Testis (tissue), 3 donors: ENCODE measurements around the gene JAGN1. TPM values are rescaled to one million over a fixed set of nuclear protein-coding genes. Genes with fewer than 3 reads are reported as not detected.

ENCODE experiments used
- DNase-seq: peaks from one replicate; pipeline ENCODE4 v3.0.0-alpha.2; 2019
- H3K27ac ChIP-seq, 2 donors: fragments of 200-600 bp; sonication (generic); one replicate each; pipeline ENCODE4 v1.5.1; 2019
- H3K27me3 ChIP-seq: fragments of 200-600 bp; sonication (generic); one replicate; pipeline ENCODE4 v1.5.1; 2019
- H3K36me3 ChIP-seq: fragments of 200-600 bp; sonication (generic); one replicate; pipeline ENCODE4 v1.5.1; 2017; ENCODE audit warnings: low read depth; ENCODE audit errors: missing control alignments
- H3K4me1 ChIP-seq: fragments of 200-600 bp; sonication (generic); one replicate; pipeline ENCODE4 v1.5.1; 2019
- H3K4me3 ChIP-seq, 2 donors: fragments of 200-600 bp; sonication (generic); one replicate each; pipeline ENCODE4 v1.5.1; 2017 to 2019
- H3K9me3 ChIP-seq: fragments of 200-600 bp; sonication (generic); one replicate; pipeline ENCODE4 v1.5.1; 2017
- POLR2A ChIP-seq: fragments of 450-650 bp; IDR thresholded peaks from one replicate; pipeline ENCODE4 v1.6.1; 2017; ENCODE audit warnings: antibody characterized with exemption, mild to moderate bottlenecking, moderate library complexity
- WGBS, 2 donors: methylation state at CpG; one replicate each; pipeline ENCODE4 v1.1.5; 2018; 5-methylcytosine and 5-hydroxymethylcytosine counted together
- intact Hi-C: fragments of 100-400 bp; cut with DNase I; formaldehyde crosslinking; loops from one replicate; pipeline ENCODE4 v1.15.1; 2023; ENCODE audit warnings: low total_unique reads
- polyA plus RNA-seq: library from polyadenylated mRNA; stranded (reverse); fragments of 350-450 nt; fragmentation: Illumina TruSeq; extraction: RNeasy Lipid Tissue Mini Kit (QIAGEN cat#74804); gene quantifications from one replicate; pipeline ENCODE4 v1.2.3, GENCODE V29; 2014; ENCODE audit warnings: low read depth, low replicate concordance; ENCODE audit not compliant: insufficient read depth
- total RNA-seq, 2 donors: library from RNA; depleted of rRNA; stranded (reverse); fragments of >200 nt; gene quantifications; one replicate each; pipeline ENCODE4 v1.2.3, GENCODE V29; 2016
- TF ChIP-seq, protein P1 (sequence below), 3 experiments: fragments of 450-650 bp in 2 of 3; fragments of 200-600 bp in 1 of 3; sonication (generic) in 1 of 3; IDR thresholded peaks; one replicate each; pipeline ENCODE4 v1.5.1; 2016 to 2019; ENCODE audit warnings: antibody characterized with exemption in 3 of 3, mild to moderate bottlenecking in 2 of 3, moderate library complexity in 1 of 3

JAGN1 gene
- total and polyA plus RNA-seq, 3 donors from 2014 or later, result 33.3 to 39.8 (median 36.0) TPM

DNA sequence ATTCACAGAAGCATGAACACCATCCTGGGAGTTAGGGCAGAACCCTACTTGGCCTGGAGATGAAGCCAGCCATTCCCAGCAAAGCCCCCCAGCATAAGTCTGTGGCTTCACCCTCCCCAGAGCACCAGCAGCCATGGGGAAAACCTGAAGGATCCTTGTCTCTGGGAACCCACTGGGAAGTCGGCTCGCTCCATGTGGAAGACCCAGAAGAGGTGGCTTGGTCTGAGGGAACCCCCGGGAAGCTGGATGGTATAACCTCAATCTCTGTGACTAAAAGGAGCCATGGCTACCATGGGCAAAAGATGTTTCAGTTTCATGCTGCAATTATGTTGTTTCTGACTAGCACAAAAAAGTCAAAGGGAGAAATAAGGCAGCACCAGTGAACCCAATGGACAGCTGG lies 34.8 kb upstream of the JAGN1 start:
- Histone ChIP-seq H3K27me3 (no peaks in the 10 kb centered on the region), H3K9me3 (no peaks in the 10 kb centered on the region), H3K36me3 (no peaks in the 10 kb centered on the region), H3K4me3 (no peak overlapping the region), H3K27ac (no peak overlapping the region), H3K4me1 (no peaks in the 10 kb centered on the region)
- intact Hi-C loops, result no loop called here
- 96 to 100% methylated on average over 3 of the region's 3 CpGs for WGBS, 2 donors
- no peak for TF ChIP-seq POLR2A
- TF ChIP-seq, protein P1, sequence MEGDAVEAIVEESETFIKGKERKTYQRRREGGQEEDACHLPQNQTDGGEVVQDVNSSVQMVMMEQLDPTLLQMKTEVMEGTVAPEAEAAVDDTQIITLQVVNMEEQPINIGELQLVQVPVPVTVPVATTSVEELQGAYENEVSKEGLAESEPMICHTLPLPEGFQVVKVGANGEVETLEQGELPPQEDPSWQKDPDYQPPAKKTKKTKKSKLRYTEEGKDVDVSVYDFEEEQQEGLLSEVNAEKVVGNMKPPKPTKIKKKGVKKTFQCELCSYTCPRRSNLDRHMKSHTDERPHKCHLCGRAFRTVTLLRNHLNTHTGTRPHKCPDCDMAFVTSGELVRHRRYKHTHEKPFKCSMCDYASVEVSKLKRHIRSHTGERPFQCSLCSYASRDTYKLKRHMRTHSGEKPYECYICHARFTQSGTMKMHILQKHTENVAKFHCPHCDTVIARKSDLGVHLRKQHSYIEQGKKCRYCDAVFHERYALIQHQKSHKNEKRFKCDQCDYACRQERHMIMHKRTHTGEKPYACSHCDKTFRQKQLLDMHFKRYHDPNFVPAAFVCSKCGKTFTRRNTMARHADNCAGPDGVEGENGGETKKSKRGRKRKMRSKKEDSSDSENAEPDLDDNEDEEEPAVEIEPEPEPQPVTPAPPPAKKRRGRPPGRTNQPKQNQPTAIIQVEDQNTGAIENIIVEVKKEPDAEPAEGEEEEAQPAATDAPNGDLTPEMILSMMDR (IDR thresholded peaks at IDR 0.05), result no peak
- DNase-seq, result no peak

DNA sequence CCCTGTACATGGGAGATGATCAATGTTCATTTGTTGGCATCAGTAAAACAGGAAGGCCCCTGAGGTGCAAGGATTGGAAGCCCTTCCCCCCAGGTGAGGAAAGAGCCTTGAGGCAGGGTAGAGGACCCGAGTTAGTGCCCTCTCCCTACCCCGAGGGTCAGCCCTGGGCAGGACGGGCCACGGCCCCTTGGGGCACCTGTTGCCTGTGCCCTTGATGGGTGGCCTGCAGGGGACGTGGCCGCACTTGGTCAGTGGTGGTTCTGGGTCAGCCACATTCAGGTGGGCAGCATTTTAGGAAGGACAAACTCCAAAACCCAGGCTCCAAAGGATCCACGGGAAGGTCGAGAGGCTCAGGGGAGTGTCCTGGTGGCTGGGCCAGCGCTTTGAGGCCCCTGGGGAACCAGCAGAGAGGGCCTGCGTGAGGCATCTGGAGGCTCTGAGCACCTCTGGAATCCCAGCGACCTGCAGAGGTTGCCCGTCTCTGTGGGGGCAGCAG lies 30.8 kb upstream of the JAGN1 start:
- Histone ChIP-seq H3K9me3 (no peaks in the 10 kb centered on the region), H3K27ac (no peak overlapping the region), H3K27me3 (no peaks in the 10 kb centered on the region), H3K36me3 (no peaks in the 10 kb centered on the region), H3K4me1 (peaks cover 11% of the 10 kb centered on the region), H3K4me3 (no peak overlapping the region)
- TF ChIP-seq POLR2A, result no peak
- TF ChIP-seq, protein P1 (IDR thresholded peaks at IDR 0.05), result no peak
- no peak for DNase-seq
- 80 to 93% methylated on average over 1 to 12 of the region's 12 CpGs for WGBS, 2 donors
- intact Hi-C loops, result no loop called here

DNA sequence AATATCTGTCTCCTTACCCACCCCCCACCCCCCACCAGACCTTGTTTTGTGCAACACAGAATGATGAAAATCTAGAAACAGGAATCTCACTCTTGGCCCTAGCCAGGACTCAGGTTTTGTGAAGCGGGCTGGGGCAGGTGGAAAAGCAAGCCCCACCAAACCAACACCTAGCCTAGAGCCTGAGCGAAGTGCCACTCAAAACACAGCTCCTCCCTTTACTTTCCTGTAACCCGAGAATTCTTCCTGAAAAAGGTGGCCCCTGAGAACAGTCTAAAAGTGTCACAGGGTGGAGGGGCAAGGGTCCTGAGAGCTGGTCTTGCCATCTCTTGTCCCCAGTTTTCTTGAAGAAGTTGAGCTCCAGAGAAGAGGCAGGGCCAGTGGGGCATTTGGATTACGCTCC lies 29.2 kb upstream of the JAGN1 start:
- intact Hi-C loops, result no loop called here
- DNase-seq, result no peak
- no peak overlapping the region for H3K27ac ChIP-seq
- no peak overlapping the region for H3K4me3 ChIP-seq
- no peaks in the 10 kb centered on the region for H3K27me3 ChIP-seq
- H3K9me3 ChIP-seq, result no peaks in the 10 kb centered on the region
- TF ChIP-seq, protein P1 (IDR thresholded peaks at IDR 0.05), result no peak
- no peak for TF ChIP-seq POLR2A
- 82 to 95% methylated on average over 4 of the region's 4 CpGs for WGBS, 2 donors
- peaks cover 22% of the 10 kb centered on the region for H3K4me1 ChIP-seq
- no peaks in the 10 kb centered on the region for H3K36me3 ChIP-seq

DNA sequence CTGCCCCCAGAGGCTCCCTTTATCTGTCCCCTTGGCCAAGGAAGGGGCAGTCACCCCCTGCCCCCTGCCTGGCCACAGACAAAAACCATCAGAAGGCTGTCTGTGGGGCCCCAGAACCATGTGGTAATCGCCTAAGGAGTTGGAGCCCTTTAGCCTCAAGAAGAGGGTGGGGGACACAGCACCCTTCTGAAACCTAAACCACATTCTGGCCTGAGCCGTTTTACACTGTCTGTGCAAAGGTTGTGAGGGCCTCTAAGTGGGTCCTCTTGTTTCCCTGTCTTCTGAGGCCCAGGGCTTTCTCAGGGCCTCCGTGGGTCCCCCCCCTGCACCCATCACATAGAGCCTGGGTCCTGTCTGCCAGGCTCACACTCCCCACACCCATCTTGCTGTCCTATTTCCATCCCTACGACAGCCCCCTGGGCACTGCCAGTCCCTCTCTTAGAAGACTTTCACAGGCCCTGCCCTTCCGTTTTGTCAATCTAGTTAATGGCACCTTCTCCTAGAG lies 28.7 kb upstream of the JAGN1 start:
- intact Hi-C loops, result no loop called here
- TF ChIP-seq, protein P1 (IDR thresholded peaks at IDR 0.05), result no peak
- TF ChIP-seq POLR2A, result no peak
- Histone ChIP-seq H3K36me3 (no peaks in the 10 kb centered on the region), H3K4me3 (no peak overlapping the region), H3K9me3 (no peaks in the 10 kb centered on the region), H3K4me1 (peaks cover 22% of the 10 kb centered on the region), H3K27ac (no peak overlapping the region), H3K27me3 (no peaks in the 10 kb centered on the region)
- no peak for DNase-seq
- WGBS, 2 donors, result 87 to 91% methylated on average over 5 of the region's 5 CpGs

DNA sequence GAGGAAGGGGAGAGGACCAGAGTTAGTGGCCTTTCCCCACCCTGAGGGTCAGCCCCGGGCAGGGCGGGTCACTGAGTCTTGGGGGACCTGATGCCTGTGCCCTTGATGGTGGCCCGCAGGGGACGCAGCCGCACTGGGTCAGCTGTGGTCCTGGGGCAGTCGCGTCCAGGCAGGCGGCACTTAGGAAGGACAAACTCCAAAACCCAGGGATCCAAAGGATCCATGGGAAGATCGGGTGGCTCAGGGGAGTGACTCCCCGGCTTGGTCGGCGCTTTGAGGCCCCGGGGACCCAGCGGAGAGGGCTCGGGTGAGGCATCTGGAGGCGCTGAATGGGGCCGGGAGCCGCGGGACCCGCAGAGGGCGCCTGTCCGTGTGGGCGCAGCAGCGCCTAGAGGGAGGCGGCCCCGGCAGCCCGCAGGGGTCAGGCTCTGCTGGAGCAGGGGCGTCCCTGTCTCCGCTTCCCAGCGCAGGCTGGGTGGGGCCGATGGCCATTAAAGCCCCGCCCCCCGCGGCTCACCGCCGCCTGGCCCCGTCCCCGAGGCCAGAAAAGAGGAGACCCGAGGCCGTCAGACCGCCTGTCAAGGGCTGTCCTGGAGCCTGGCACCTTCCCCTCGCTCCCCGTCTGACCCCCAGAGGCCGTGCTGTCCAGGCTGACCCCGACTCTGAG lies 27.9 kb upstream of the JAGN1 start:
- Histone ChIP-seq H3K4me3 (peak overlapping the region; percentile 19 to 39), H3K27ac (no peak overlapping the region), H3K4me1 (peaks cover 22% of the 10 kb centered on the region), H3K27me3 (no peaks in the 10 kb centered on the region), H3K9me3 (no peaks in the 10 kb centered on the region), H3K36me3 (no peaks in the 10 kb centered on the region)
- peak; percentile 49 for DNase-seq
- 33 to 48% methylated on average over 8 to 38 of the region's 45 CpGs for WGBS, 2 donors
- intact Hi-C loops, result no loop called here
- no peak for TF ChIP-seq POLR2A
- TF ChIP-seq, protein P1 (IDR thresholded peaks at IDR 0.05), result peak in 1 of 3 experiments; percentile 23
